ENCODE data around the gene TRIM41.
A peak's percentile ranks its signal among the peaks of the same experiment; 100 is the strongest.
"Not testable (repeated sequence)": the region's sequence is repeated elsewhere in the genome, so short reads cannot be mapped to it uniquely, and the experiment has no call there.

The TRIM41 gene

DNA sequence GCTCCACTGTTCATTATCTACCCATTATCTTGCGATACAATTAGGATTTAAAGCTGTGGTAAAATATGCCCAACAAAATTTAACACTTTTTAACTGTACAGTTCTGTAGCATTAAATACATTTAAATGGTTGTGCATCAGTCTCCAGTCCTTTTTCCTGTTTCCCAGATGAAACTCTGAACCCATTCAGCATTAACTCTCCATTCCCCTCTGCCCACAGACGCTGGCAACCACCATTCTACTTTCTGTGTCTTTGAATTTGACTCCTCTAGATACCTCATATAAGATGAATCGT, 15.2 kb upstream of the TRIM41 start:
- H3K36me3 ChIP-seq (ENCODE audit: control insufficient read depth in 2 of 2, insufficient read depth in 1 of 2, low read length in 2 of 2) = no peaks in the 10 kb centered on the region
- no peaks in the 10 kb centered on the region for H3K4me1 ChIP-seq (ENCODE audit: control insufficient read depth, insufficient read depth, low read length)
- CTCF ChIA-PET = interaction anchor here (1.5 to 2.2 kb wide), 3 partner anchors 15 to 39 kb away, joined by 3 to 11 read pairs (median 8); partner anchors contain the start of gene TRIM41
- TF ChIP-seq, protein P1, sequence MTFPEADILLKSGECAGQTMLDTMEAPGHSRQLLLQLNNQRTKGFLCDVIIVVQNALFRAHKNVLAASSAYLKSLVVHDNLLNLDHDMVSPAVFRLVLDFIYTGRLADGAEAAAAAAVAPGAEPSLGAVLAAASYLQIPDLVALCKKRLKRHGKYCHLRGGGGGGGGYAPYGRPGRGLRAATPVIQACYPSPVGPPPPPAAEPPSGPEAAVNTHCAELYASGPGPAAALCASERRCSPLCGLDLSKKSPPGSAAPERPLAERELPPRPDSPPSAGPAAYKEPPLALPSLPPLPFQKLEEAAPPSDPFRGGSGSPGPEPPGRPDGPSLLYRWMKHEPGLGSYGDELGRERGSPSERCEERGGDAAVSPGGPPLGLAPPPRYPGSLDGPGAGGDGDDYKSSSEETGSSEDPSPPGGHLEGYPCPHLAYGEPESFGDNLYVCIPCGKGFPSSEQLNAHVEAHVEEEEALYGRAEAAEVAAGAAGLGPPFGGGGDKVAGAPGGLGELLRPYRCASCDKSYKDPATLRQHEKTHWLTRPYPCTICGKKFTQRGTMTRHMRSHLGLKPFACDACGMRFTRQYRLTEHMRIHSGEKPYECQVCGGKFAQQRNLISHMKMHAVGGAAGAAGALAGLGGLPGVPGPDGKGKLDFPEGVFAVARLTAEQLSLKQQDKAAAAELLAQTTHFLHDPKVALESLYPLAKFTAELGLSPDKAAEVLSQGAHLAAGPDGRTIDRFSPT (tag by site-specific recombination; IDR thresholded peaks at IDR 0.05) = peak; percentile 44; the same call in 1 of the 2 replicates
- peak; percentile 90; the same call in 1 of the 2 replicates for TF ChIP-seq ZNF660 (tag by site-specific recombination; IDR thresholded peaks at IDR 0.05)
- TF ChIP-seq, protein P2, sequence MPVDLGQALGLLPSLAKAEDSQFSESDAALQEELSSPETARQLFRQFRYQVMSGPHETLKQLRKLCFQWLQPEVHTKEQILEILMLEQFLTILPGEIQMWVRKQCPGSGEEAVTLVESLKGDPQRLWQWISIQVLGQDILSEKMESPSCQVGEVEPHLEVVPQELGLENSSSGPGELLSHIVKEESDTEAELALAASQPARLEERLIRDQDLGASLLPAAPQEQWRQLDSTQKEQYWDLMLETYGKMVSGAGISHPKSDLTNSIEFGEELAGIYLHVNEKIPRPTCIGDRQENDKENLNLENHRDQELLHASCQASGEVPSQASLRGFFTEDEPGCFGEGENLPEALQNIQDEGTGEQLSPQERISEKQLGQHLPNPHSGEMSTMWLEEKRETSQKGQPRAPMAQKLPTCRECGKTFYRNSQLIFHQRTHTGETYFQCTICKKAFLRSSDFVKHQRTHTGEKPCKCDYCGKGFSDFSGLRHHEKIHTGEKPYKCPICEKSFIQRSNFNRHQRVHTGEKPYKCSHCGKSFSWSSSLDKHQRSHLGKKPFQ (tag by site-specific recombination; IDR thresholded peaks at IDR 0.05) = 0 out of 2 replicates have a peak, but pooled peaks have one; percentile 8
- TF ChIP-seq EGR2 (tag by site-specific recombination; IDR thresholded peaks at IDR 0.05; ENCODE audit: low read depth) = no peak
- TF ChIP-seq ZEB2 (tag by site-specific recombination; IDR thresholded peaks at IDR 0.05) = 0 out of 2 replicates have a peak, but pooled peaks have one; percentile 3
- 0 out of 2 replicates have a peak, but pooled peaks have one; percentile 6 for TF ChIP-seq ZNF692 (tag by site-specific recombination; IDR thresholded peaks at IDR 0.05)
- no peak for TF ChIP-seq ZNF394 (tag by site-specific recombination; IDR thresholded peaks at IDR 0.05; ENCODE audit: borderline replicate concordance)
- TF ChIP-seq ZNF843 (tag by site-specific recombination; IDR thresholded peaks at IDR 0.05) = no peak
- TF ChIP-seq ZNF366 (tag by site-specific recombination; conservative IDR thresholded peaks at IDR 0.05) = peak; percentile 63; the same call in 1 of the 2 replicates
- POLR2A ChIA-PET = interaction anchor here (0.7 to 5.5 kb wide), 9 partner anchors 8 to 347 kb away, joined by 3 to 86 read pairs (median 8); partner anchors contain the start of genes RACK1, TRIM41 and ZFP62
- H3K9me3 ChIP-seq (ENCODE audit: control insufficient read depth, insufficient read depth, low read depth, low read length) = no peaks in the 10 kb centered on the region
- no peak overlapping the region for H3K27ac ChIP-seq (ENCODE audit: extremely low read depth, low read depth, low read length)
- H3K4me3 ChIP-seq (ENCODE audit: low read depth, low read length) = no peak overlapping the region

- H3K27ac ChIP-seq (ENCODE audit: extremely low read depth, low read depth, low read length); CTCF ChIA-PET; H3K4me1 ChIP-seq (ENCODE audit: control insufficient read depth, insufficient read depth, low read length); H3K9me3 ChIP-seq (ENCODE audit: control insufficient read depth, insufficient read depth, low read depth, low read length); H3K4me3 ChIP-seq (ENCODE audit: low read depth, low read length); H3K36me3 ChIP-seq (ENCODE audit: control insufficient read depth in 2 of 2, insufficient read depth in 1 of 2, low read length in 2 of 2): not testable (repeated sequence)
- POLR2A ChIA-PET = interaction anchor here (1.2 to 5.5 kb wide), 2 partner anchors 17 to 23 kb away, joined by 5 to 86 read pairs; no protein-coding TSS in a partner anchor
Measured at GRCh38 chr5:181209006-181209405, 14.1 kb upstream of the TRIM41 start.

DNA sequence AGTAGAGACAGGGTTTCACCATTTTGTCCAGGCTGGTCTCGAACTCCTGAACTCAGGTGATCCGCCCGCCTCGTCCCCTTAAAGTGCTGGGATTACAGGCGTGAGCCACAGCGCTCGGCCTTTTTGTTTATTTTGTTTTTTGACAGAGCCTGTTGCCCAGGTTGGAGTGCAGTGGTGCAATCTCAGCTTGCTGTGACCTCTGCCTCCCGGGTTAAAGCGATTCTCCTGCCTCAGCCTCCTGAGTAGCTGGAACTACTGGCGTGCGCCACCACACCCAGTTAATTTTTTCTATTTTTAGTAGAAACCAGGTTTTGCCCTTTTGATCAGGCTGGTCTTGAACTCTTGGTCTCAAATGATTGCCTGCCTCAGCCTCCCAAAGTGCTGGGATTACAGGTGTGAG, 12.9 kb upstream of the TRIM41 start:
- H3K4me1 ChIP-seq (ENCODE audit: control insufficient read depth, insufficient read depth, low read length); H3K27ac ChIP-seq (ENCODE audit: extremely low read depth, low read depth, low read length); H3K9me3 ChIP-seq (ENCODE audit: control insufficient read depth, insufficient read depth, low read depth, low read length); H3K36me3 ChIP-seq (ENCODE audit: control insufficient read depth in 2 of 2, insufficient read depth in 1 of 2, low read length in 2 of 2); H3K4me3 ChIP-seq (ENCODE audit: low read depth, low read length): not testable (repeated sequence)
- CTCF ChIA-PET = interaction anchor here (0.9 kb wide), 1 partner anchor 17 kb away, joined by 3 read pairs; no protein-coding TSS in a partner anchor
- POLR2A ChIA-PET = interaction anchor here (1.0 kb wide), 1 partner anchor 13 kb away, joined by 3 read pairs; the partner anchor contains the start of gene TRIM41

DNA sequence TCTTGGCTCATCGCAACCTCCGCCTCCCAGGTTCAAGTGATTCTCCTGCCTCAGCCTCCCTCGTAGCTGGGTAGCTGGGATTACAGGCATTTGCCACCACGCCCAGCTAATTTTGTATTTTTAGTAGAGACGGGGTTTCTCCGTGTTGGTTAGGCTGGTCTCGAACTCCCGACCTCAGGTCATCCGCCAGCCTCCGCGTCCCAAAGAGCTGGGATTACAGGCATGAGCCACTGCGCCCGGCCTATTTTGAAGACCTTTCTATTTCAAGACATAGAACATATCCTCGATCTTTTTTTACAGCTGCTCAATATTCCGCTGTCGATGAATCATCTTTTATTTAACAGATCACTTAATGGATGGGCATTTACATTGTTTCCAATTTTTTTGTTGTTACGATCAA, 12.4 kb upstream of the TRIM41 start:
- H3K4me1 ChIP-seq (ENCODE audit: control insufficient read depth, insufficient read depth, low read length); H3K4me3 ChIP-seq (ENCODE audit: low read depth, low read length); H3K36me3 ChIP-seq (ENCODE audit: control insufficient read depth in 2 of 2, insufficient read depth in 1 of 2, low read length in 2 of 2); H3K27ac ChIP-seq (ENCODE audit: extremely low read depth, low read depth, low read length); H3K9me3 ChIP-seq (ENCODE audit: control insufficient read depth, insufficient read depth, low read depth, low read length): not testable (repeated sequence)
- ChIA-PET POLR2A (interaction anchor here (1.0 kb wide), 1 partner anchor 13 kb away, joined by 3 read pairs; the partner anchor contains the start of gene TRIM41), CTCF (interaction anchor here (0.8 to 0.9 kb wide), 3 partner anchors 18 to 342 kb away, joined by 3 read pairs; no protein-coding TSS in a partner anchor)
- TF ChIP-seq, protein P3, sequence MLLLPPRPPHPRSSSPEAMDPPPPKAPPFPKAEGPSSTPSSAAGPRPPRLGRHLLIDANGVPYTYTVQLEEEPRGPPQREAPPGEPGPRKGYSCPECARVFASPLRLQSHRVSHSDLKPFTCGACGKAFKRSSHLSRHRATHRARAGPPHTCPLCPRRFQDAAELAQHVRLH (tag by site-specific recombination; IDR thresholded peaks at IDR 0.05) = peak; percentile 78
